GM12801 (cell line): ENCODE results near the gene LRBA.

Experiments used
- TF ChIP-seq, protein P1 (sequence below): IDR thresholded peaks from one replicate; pipeline ENCODE4 v1.5.1; 2011; ENCODE audit warnings: control low read depth; ENCODE audit not compliant: insufficient read length; ENCODE audit errors: extremely low read depth

Gene LRBA

DNA sequence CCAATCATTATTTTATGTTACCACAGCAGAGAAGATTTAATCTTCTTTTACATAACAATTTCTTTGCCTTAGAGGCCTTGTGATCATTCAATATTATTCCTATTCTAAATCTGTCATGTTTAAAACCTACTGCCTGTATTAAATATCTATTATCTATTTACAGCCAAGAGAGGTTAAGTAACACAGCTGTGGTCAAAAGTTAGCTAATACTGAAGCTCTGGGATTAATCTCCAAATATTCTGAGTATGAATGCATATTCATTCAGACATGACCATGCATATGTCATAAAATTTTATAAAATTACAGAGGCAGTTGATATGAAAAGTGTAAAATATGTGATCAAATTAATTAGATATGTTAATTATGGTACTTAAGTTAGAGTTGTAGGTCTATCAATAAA, 621.0 kb downstream of the LRBA start:
- TF ChIP-seq, protein P1, sequence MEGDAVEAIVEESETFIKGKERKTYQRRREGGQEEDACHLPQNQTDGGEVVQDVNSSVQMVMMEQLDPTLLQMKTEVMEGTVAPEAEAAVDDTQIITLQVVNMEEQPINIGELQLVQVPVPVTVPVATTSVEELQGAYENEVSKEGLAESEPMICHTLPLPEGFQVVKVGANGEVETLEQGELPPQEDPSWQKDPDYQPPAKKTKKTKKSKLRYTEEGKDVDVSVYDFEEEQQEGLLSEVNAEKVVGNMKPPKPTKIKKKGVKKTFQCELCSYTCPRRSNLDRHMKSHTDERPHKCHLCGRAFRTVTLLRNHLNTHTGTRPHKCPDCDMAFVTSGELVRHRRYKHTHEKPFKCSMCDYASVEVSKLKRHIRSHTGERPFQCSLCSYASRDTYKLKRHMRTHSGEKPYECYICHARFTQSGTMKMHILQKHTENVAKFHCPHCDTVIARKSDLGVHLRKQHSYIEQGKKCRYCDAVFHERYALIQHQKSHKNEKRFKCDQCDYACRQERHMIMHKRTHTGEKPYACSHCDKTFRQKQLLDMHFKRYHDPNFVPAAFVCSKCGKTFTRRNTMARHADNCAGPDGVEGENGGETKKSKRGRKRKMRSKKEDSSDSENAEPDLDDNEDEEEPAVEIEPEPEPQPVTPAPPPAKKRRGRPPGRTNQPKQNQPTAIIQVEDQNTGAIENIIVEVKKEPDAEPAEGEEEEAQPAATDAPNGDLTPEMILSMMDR = no peak

DNA sequence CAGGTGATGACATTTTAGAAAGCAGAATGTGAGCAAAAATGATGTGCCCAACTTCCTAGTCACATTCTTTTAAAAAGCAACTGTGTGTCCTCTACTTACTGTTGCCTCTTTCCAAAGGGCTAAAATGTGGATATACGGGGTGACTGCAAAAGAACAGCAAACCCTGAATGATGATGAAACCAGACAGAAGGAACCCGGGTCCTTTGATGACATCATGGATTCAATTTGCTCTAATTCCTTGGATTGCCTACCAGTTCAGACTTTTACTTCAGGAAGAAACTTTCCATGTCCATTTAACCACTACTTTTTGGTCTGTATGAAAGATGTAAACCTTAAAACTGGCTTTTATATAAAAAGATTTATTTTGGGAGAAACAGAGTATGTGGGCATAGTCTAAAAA, 624.0 kb downstream of the LRBA start:
- TF ChIP-seq, protein P1 = no peak

DNA sequence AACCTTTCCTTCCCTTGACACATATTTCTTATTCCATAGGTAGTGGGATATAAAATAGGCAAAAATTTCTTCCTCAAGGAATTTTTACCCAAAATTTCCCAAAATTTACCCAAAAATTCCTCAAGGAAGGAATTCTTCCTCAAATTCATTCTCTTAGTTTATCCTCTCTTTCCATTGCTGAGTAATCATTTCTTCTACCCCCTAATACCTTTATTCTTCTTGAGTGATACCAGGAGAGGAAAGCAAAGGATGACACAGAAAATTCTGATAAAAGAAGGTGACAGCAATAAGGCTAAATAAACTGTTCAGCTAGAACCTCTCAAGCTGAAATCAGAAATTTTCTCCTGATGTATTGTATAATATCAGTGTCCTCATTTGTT, 624.6 kb downstream of the LRBA start:
- TF ChIP-seq, protein P1 = no peak

DNA sequence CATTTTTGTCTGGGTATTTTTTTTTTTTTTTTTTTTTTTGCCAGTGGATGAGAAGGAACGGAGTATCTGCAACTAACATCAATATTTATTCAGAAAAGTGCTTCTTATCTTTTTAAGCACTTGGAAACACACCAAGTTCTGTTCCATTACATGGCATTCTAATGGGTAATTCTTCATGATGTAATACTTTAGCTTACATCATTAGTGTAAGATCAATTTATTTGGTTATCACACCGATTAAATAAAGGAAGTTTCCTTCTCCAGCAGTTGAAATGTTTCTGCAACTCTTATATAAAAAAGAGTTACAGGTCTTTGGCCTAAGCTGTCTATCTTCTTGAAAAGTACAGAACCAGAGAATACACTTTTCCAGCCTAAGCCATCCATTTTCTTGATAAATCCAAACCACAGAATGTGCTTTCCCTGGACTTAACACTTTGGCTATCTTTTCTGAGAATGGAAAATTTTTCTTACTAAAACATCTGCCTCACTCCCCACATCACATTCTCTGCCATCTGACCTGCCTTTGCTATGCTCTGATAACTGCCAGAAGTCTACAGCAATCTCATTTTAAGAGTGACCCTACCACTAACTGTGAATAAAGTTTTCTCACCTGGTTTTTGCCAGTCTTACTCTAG, 625.1 kb downstream of the LRBA start:
- TF ChIP-seq, protein P1 = no peak

DNA sequence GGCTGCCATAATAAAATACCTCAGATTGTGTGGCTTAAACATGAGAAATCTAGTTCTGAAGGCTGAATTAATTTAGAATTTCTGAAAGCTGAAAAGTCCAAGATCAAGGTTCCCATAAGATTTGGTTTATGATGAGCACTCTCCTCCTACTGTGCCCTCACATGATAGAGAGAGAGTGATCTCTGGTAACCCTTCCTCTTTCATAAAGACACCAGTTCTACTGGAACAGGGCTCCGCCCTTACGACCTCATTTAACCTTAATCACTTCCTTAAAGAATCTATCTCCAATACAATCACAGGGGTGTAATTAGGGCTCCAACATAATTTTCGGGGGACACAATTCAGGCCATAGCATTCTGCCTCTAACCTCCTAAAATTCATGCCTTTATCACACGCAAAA, 627.1 kb downstream of the LRBA start:
- TF ChIP-seq, protein P1 = no peak

DNA sequence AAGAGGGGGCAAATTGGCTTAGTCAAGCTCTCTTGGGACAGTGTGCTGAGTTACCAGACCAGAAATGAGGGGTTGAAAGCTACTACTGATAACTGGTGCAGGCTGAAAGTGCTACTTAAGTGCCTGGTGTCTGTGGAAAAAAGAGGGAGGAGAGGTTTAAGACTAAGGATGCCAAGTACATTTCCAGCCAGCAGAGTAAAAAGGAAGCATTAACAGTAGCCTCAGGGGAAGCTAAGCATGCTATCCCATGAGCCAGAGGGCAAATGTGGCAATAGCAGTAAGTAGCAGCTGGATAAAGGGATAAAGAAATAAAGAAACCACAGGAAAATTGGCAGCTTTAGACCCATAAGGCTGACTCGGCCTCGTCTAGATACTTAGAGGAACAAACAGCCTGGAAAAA, 629.5 kb downstream of the LRBA start:
- TF ChIP-seq, protein P1 = no peak

DNA sequence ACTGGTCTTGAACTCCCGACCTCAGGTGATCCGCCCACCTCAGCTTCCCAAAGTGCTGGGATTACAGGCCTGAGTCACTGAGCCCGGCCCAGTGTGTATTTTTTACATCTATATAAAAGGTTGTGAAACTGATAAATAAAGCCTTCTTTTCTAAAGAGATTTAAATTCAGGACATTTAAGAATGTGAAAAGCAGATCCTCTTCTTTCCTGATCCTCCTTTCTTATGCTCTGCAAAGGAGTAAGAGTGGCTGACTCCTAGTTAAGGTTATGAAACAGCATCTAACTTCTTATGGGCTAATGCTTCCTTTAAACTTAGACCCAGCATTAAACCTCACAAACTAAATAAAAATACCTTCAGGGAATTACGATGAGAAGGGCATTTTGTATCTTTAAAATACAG, 630.8 kb downstream of the LRBA start:
- TF ChIP-seq, protein P1 = no peak

DNA sequence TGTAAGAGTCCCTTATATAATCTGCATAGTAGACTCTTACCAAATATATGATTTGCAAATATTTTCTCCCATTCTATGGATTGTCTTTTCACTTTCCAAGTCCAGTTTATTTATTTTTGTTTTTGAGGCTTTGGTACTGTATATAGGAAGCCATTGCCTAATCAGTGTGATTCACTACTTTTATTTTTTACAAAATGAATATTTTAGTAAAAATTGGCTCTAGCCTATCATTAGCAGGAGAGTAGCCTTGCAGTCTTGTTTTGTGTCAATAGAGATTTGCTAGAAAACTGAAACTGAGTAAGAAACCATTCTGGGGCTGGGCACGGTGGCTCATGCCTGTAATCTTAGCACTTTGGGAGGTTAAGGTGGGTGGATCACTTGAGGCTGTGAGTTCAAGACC, 633.1 kb downstream of the LRBA start:
- TF ChIP-seq, protein P1 = no peak
